ENCODE data around the gene ZP1.

The ZP1 gene

DNA sequence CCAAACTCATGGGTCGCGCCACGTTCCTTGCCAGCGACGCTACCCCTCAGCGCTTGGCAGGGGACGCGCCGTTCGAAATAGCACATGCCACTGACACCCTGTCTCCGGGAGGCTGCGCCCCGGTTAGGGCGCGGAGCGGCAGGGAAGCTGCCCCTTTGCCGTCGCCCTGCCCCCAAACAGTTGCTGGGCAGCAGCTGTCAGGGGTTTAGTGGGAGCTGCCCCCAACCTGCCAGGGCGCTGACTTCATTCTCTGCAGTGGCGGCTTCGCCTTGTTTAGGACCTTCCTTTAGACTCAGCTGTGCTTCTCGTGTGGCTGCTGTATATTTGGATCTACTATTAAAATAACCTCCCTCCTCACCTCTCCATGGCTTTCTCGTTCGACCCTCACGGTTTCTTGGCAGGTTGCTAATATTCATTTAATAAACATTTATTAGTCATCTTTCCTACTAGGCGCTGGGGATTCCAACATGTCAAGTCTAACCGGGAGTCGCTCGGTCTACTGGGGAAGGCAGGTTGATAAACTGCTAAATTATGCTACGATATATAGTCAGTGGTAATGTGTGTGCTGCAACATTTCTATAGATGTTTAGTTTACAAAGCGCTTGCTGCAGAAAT lies 47.4 kb downstream of the ZP1 start (continued):
- TF ChIP-seq ZNF239 (tag by site-specific recombination; IDR thresholded peaks at IDR 0.05): peak; percentile 33; the same call in 1 of the 2 replicates
- TF ChIP-seq, protein P1, sequence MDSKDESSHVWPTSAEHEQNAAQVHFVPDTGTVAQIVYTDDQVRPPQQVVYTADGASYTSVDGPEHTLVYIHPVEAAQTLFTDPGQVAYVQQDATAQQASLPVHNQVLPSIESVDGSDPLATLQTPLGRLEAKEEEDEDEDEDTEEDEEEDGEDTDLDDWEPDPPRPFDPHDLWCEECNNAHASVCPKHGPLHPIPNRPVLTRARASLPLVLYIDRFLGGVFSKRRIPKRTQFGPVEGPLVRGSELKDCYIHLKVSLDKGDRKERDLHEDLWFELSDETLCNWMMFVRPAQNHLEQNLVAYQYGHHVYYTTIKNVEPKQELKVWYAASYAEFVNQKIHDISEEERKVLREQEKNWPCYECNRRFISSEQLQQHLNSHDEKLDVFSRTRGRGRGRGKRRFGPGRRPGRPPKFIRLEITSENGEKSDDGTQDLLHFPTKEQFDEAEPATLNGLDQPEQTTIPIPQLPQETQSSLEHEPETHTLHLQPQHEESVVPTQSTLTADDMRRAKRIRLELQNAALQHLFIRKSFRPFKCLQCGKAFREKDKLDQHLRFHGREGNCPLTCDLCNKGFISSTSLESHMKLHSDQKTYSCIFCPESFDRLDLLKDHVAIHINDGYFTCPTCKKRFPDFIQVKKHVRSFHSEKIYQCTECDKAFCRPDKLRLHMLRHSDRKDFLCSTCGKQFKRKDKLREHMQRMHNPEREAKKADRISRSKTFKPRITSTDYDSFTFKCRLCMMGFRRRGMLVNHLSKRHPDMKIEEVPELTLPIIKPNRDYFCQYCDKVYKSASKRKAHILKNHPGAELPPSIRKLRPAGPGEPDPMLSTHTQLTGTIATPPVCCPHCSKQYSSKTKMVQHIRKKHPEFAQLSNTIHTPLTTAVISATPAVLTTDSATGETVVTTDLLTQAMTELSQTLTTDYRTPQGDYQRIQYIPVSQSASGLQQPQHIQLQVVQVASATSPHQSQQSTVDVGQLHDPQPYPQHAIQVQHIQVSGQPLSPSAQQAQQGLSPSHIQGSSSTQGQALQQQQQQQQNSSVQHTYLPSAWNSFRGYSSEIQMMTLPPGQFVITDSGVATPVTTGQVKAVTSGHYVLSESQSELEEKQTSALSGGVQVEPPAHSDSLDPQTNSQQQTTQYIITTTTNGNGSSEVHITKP (tag by site-specific recombination; IDR thresholded peaks at IDR 0.05): peak; percentile 37
- TF ChIP-seq, protein P2, sequence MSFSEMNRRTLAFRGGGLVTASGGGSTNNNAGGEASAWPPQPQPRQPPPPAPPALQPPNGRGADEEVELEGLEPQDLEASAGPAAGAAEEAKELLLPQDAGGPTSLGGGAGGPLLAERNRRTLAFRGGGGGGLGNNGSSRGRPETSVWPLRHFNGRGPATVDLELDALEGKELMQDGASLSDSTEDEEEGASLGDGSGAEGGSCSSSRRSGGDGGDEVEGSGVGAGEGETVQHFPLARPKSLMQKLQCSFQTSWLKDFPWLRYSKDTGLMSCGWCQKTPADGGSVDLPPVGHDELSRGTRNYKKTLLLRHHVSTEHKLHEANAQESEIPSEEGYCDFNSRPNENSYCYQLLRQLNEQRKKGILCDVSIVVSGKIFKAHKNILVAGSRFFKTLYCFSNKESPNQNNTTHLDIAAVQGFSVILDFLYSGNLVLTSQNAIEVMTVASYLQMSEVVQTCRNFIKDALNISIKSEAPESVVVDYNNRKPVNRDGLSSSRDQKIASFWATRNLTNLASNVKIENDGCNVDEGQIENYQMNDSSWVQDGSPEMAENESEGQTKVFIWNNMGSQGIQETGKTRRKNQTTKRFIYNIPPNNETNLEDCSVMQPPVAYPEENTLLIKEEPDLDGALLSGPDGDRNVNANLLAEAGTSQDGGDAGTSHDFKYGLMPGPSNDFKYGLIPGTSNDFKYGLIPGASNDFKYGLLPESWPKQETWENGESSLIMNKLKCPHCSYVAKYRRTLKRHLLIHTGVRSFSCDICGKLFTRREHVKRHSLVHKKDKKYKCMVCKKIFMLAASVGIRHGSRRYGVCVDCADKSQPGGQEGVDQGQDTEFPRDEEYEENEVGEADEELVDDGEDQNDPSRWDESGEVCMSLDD (tag by site-specific recombination; IDR thresholded peaks at IDR 0.05): peak; percentile 1; the same call in 1 of the 2 replicates

DNA sequence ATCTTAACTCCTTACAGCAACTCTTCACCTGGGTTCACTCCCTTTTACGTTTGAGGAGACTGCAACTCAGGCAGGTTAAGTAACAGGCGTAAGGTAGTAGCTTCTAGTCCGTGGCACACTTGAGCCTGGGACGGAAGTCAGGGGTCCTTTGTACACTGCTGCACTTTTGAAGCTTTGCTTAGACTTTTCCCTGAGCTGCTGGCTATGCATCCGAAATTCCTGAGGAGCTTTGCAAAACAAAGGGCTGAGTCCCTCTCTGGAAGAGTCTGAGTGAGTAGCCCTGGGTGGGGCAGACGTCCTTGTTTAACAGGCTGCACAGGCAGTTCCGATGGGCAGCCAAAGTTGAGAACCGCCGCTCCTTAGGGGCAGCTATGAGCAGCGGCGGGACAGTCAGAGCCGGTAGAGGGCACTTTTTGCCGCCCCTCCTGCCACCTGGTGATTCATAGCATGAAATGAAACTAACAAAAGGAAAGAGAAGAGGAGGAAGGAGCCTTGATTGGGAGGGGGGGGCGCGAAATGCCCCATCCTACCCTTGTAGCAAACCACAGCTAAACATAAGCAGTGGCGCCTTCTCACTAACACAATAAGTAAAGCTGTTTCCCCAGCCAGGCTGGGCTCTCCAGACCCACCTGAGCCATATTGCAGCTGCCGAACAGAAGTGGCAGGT lies 48.0 kb downstream of the ZP1 start:
- peak overlapping the region; percentile 55 for H3K4me3 ChIP-seq (ENCODE audit: low read depth, low read length)
- ChIA-PET POLR2A (interaction anchor here (0.6 to 4.0 kb wide), 10 partner anchors 8 to 1624 kb away, joined by 3 to 36 read pairs (median 4); partner anchors contain the start of genes PRPF19, TMEM132A and VPS37C), CTCF (interaction anchor here (0.5 to 6.2 kb wide), 17 partner anchors 16 to 1026 kb away, joined by 3 to 30 read pairs (median 3); no protein-coding TSS in a partner anchor)
- no peaks in the 10 kb centered on the region for H3K9me3 ChIP-seq (ENCODE audit: control insufficient read depth, insufficient read depth, low read depth, low read length)
- H3K36me3 ChIP-seq (ENCODE audit: control insufficient read depth in 2 of 2, insufficient read depth in 1 of 2, low read length in 2 of 2): peaks cover 0 to 29% of the 10 kb centered on the region in 2 experiments; a peak in 1 of 3 replicates
- no peak overlapping the region for H3K27ac ChIP-seq (ENCODE audit: extremely low read depth, low read depth, low read length)
- no peaks in the 10 kb centered on the region for H3K4me1 ChIP-seq (ENCODE audit: control insufficient read depth, insufficient read depth, low read length)
- TF ChIP-seq, protein P3, sequence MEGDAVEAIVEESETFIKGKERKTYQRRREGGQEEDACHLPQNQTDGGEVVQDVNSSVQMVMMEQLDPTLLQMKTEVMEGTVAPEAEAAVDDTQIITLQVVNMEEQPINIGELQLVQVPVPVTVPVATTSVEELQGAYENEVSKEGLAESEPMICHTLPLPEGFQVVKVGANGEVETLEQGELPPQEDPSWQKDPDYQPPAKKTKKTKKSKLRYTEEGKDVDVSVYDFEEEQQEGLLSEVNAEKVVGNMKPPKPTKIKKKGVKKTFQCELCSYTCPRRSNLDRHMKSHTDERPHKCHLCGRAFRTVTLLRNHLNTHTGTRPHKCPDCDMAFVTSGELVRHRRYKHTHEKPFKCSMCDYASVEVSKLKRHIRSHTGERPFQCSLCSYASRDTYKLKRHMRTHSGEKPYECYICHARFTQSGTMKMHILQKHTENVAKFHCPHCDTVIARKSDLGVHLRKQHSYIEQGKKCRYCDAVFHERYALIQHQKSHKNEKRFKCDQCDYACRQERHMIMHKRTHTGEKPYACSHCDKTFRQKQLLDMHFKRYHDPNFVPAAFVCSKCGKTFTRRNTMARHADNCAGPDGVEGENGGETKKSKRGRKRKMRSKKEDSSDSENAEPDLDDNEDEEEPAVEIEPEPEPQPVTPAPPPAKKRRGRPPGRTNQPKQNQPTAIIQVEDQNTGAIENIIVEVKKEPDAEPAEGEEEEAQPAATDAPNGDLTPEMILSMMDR (tag by site-specific recombination; IDR thresholded peaks at IDR 0.05): peak; percentile 71
- TF ChIP-seq ZNF654 (tag by site-specific recombination; IDR thresholded peaks at IDR 0.05; ENCODE audit: low read depth) (peak; percentile 26), KLF16 (tag by site-specific recombination; IDR thresholded peaks at IDR 0.05) (no peak), ZBTB48 (tag by site-specific recombination; IDR thresholded peaks at IDR 0.05) (0 out of 2 replicates have a peak, but pooled peaks have one; percentile 18), ZNF335 (tag by site-specific recombination; conservative IDR thresholded peaks at IDR 0.05) (peak; percentile 99), ZNF560 (tag by site-specific recombination; IDR thresholded peaks at IDR 0.05; ENCODE audit: borderline replicate concordance) (no peak), ZNF426 (tag by site-specific recombination; IDR thresholded peaks at IDR 0.05) (no peak), ZNF610 (tag by site-specific recombination; IDR thresholded peaks at IDR 0.05; ENCODE audit: borderline replicate concordance) (peak; percentile 63; the same call in 1 of the 2 replicates), SCRT1 (tag by site-specific recombination; IDR thresholded peaks at IDR 0.05; ENCODE audit: borderline replicate concordance) (0 out of 2 replicates have a peak, but pooled peaks have one; percentile 15), ZNF600 (tag by site-specific recombination; IDR thresholded peaks at IDR 0.05) (peak; percentile 17; the same call in 1 of the 2 replicates)
- TF ChIP-seq, protein P4, sequence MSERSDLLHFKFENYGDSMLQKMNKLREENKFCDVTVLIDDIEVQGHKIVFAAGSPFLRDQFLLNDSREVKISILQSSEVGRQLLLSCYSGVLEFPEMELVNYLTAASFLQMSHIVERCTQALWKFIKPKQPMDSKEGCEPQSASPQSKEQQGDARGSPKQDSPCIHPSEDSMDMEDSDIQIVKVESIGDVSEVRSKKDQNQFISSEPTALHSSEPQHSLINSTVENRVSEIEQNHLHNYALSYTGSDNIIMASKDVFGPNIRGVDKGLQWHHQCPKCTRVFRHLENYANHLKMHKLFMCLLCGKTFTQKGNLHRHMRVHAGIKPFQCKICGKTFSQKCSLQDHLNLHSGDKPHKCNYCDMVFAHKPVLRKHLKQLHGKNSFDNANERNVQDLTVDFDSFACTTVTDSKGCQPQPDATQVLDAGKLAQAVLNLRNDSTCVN (tag by site-specific recombination; optimal IDR thresholded peaks at IDR 0.05): no peak
- TF ChIP-seq, protein P5, sequence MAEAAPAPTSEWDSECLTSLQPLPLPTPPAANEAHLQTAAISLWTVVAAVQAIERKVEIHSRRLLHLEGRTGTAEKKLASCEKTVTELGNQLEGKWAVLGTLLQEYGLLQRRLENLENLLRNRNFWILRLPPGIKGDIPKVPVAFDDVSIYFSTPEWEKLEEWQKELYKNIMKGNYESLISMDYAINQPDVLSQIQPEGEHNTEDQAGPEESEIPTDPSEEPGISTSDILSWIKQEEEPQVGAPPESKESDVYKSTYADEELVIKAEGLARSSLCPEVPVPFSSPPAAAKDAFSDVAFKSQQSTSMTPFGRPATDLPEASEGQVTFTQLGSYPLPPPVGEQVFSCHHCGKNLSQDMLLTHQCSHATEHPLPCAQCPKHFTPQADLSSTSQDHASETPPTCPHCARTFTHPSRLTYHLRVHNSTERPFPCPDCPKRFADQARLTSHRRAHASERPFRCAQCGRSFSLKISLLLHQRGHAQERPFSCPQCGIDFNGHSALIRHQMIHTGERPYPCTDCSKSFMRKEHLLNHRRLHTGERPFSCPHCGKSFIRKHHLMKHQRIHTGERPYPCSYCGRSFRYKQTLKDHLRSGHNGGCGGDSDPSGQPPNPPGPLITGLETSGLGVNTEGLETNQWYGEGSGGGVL (tag by site-specific recombination; IDR thresholded peaks at IDR 0.05): no peak
- TF ChIP-seq, protein P1 (tag by site-specific recombination; IDR thresholded peaks at IDR 0.05): peak; percentile 74

All from HEK293 (cell line).